Measurements from ENCODE around the gene PAK1IP1. TPM values are rescaled to one million over a fixed set of nuclear protein-coding genes. Genes with fewer than 3 reads are reported as not detected.
A peak's percentile ranks its signal among the peaks of the same experiment; 100 is the strongest.
"Not testable (repeated sequence)": the region's sequence is repeated elsewhere in the genome, so short reads cannot be mapped to it uniquely, and the experiment has no call there.

PAK1IP1 gene
- 35.3 and 37.4 TPM in 2 replicates for total RNA-seq

GRCh38 chr6:10694302-10695085 lies at the start of gene PAK1IP1, which contains the start of gene C6orf52:
PAK1IP1 (plus strand) TSS chr6:10694972; CDS start chr6:10694986, 14 bp downstream.
C6orf52 (minus strand) TSS chr6:10694616; CDS start chr6:10687550, 7,066 bp downstream.
- Mint-ChIP-seq H3K36me3 (ENCODE audit: low read depth) (peaks cover 30% of the 10 kb centered on the region), H3K4me1 (ENCODE audit: low read depth) (peaks cover 49% of the 10 kb centered on the region), H3K27me3 (ENCODE audit: insufficient read depth) (peaks cover 3% of the 10 kb centered on the region), H3K27ac (peak within 1 kb of the TSS; percentile 99), H3K9me3 (no peaks in the 10 kb centered on the region), H3K4me3 (peak within 1 kb of the TSS; percentile 91)
- intact Hi-C loops (cut with micrococcal nuclease): loop anchor here (1.0 to 2.0 kb wide), 11 partner anchors 9 to 399 kb away; partner anchors contain the start of genes MAK, SMIM13, TMEM14B and TMEM14C
- DNase-seq (ENCODE audit: low spot score): peak; percentile 90

- H3K27ac Mint-ChIP-seq: peak overlapping the region; percentile 46
- peak overlapping the region; percentile 62 for H3K4me3 Mint-ChIP-seq
- H3K27me3 Mint-ChIP-seq (ENCODE audit: insufficient read depth): no peaks in the 10 kb centered on the region
- intact Hi-C loops (cut with micrococcal nuclease): loop anchor here (1.0 to 2.0 kb wide), 5 partner anchors 11 to 127 kb away; partner anchors contain the start of genes C6orf52, PAK1IP1 and TMEM14C
- peaks cover 19% of the 10 kb centered on the region for H3K4me1 Mint-ChIP-seq (ENCODE audit: low read depth)
- peaks cover 5% of the 10 kb centered on the region for H3K36me3 Mint-ChIP-seq (ENCODE audit: low read depth)
- DNase-seq (ENCODE audit: low spot score): peak; percentile 43
- H3K9me3 Mint-ChIP-seq: no peaks in the 10 kb centered on the region
These were observed 39.2 kb upstream of the PAK1IP1 start for GRCh38 chr6:10655508-10656055.

GRCh38 chr6:10658910-10659698 lies 35.7 kb upstream of the PAK1IP1 start:
- Mint-ChIP-seq H3K27me3 (ENCODE audit: insufficient read depth) (peaks cover 3% of the 10 kb centered on the region), H3K4me1 (ENCODE audit: low read depth) (peaks cover 19% of the 10 kb centered on the region), H3K9me3 (peaks cover under 1% of the 10 kb centered on the region), H3K27ac (no peak overlapping the region), H3K36me3 (ENCODE audit: low read depth) (peaks cover 3% of the 10 kb centered on the region), H3K4me3 (peak overlapping the region; percentile 37)
- DNase-seq (ENCODE audit: low spot score): no peak
- intact Hi-C loops (cut with micrococcal nuclease): no loop called here

GRCh38 chr6:10659699-10660348 lies 34.9 kb upstream of the PAK1IP1 start:
- H3K4me3 Mint-ChIP-seq: no peak overlapping the region
- intact Hi-C loops (cut with micrococcal nuclease): no loop called here

GRCh38 chr6:10660431-10661191 lies 34.2 kb upstream of the PAK1IP1 start:
- intact Hi-C loops (cut with micrococcal nuclease); H3K4me3 Mint-ChIP-seq; H3K27ac Mint-ChIP-seq; H3K27me3 Mint-ChIP-seq (ENCODE audit: insufficient read depth); H3K36me3 Mint-ChIP-seq (ENCODE audit: low read depth); DNase-seq (ENCODE audit: low spot score): not testable (repeated sequence)
- peaks cover 11% of the 10 kb centered on the region for H3K4me1 Mint-ChIP-seq (ENCODE audit: low read depth)
- H3K9me3 Mint-ChIP-seq: peaks cover 12% of the 10 kb centered on the region

More at GRCh38 chr6:10659699-10660348, 34.9 kb upstream of the PAK1IP1 start:
- Mint-ChIP-seq H3K27ac (no peak overlapping the region), H3K4me1 (ENCODE audit: low read depth) (peaks cover 19% of the 10 kb centered on the region), H3K27me3 (ENCODE audit: insufficient read depth) (peaks cover 3% of the 10 kb centered on the region), H3K36me3 (ENCODE audit: low read depth) (peaks cover 3% of the 10 kb centered on the region), H3K9me3 (peaks cover 8% of the 10 kb centered on the region)
- DNase-seq (ENCODE audit: low spot score): no peak

- H3K9me3 Mint-ChIP-seq: peaks cover 21% of the 10 kb centered on the region
- peaks cover 5% of the 10 kb centered on the region for H3K36me3 Mint-ChIP-seq (ENCODE audit: low read depth)
- no peak overlapping the region for H3K4me3 Mint-ChIP-seq
- no peak overlapping the region for H3K27ac Mint-ChIP-seq
- DNase-seq (ENCODE audit: low spot score): no peak
- peaks cover under 1% of the 10 kb centered on the region for H3K4me1 Mint-ChIP-seq (ENCODE audit: low read depth)
- H3K27me3 Mint-ChIP-seq (ENCODE audit: insufficient read depth): peaks cover 15% of the 10 kb centered on the region
- intact Hi-C loops (cut with micrococcal nuclease): no loop called here
These were observed 32.6 kb upstream of the PAK1IP1 start for GRCh38 chr6:10662207-10662606.

- Mint-ChIP-seq H3K27ac (no peak overlapping the region), H3K36me3 (ENCODE audit: low read depth) (peaks cover 5% of the 10 kb centered on the region), H3K27me3 (ENCODE audit: insufficient read depth) (peaks cover 15% of the 10 kb centered on the region), H3K4me1 (ENCODE audit: low read depth) (peaks cover 4% of the 10 kb centered on the region), H3K9me3 (peaks cover 21% of the 10 kb centered on the region), H3K4me3 (no peak overlapping the region)
- intact Hi-C loops (cut with micrococcal nuclease): no loop called here
- DNase-seq (ENCODE audit: low spot score): no peak
These were observed 32.0 kb upstream of the PAK1IP1 start for GRCh38 chr6:10662742-10663141.

GRCh38 chr6:10665595-10665994 lies 29.2 kb upstream of the PAK1IP1 start:
- H3K36me3 Mint-ChIP-seq (ENCODE audit: low read depth); H3K27ac Mint-ChIP-seq; intact Hi-C loops (cut with micrococcal nuclease): not testable (repeated sequence)

GRCh38 chr6:10668126-10668917 lies 26.4 kb upstream of the PAK1IP1 start:
- peaks cover 15% of the 10 kb centered on the region for H3K27me3 Mint-ChIP-seq (ENCODE audit: insufficient read depth)

More at GRCh38 chr6:10665595-10665994, 29.2 kb upstream of the PAK1IP1 start:
- peaks cover 17% of the 10 kb centered on the region for H3K27me3 Mint-ChIP-seq (ENCODE audit: insufficient read depth)
- H3K4me3 Mint-ChIP-seq; DNase-seq (ENCODE audit: low spot score); H3K4me1 Mint-ChIP-seq (ENCODE audit: low read depth): not testable (repeated sequence)
- peaks cover 21% of the 10 kb centered on the region for H3K9me3 Mint-ChIP-seq

GRCh38 chr6:10676403-10676802 lies 18.4 kb upstream of the PAK1IP1 start:
- Mint-ChIP-seq H3K27ac (no peak overlapping the region), H3K4me3 (no peak overlapping the region), H3K4me1 (ENCODE audit: low read depth) (no peaks in the 10 kb centered on the region), H3K9me3 (peaks cover 4% of the 10 kb centered on the region), H3K36me3 (ENCODE audit: low read depth) (no peaks in the 10 kb centered on the region), H3K27me3 (ENCODE audit: insufficient read depth) (peaks cover 2% of the 10 kb centered on the region)
- intact Hi-C loops (cut with micrococcal nuclease): no loop called here
- no peak for DNase-seq (ENCODE audit: low spot score)

More at GRCh38 chr6:10668126-10668917, 26.4 kb upstream of the PAK1IP1 start:
- H3K4me1 Mint-ChIP-seq (ENCODE audit: low read depth): peaks cover 7% of the 10 kb centered on the region
- H3K36me3 Mint-ChIP-seq (ENCODE audit: low read depth): peaks cover 2% of the 10 kb centered on the region
- no peak overlapping the region for H3K4me3 Mint-ChIP-seq
- H3K27ac Mint-ChIP-seq: peak overlapping the region; percentile 34
- intact Hi-C loops (cut with micrococcal nuclease): no loop called here
- H3K9me3 Mint-ChIP-seq: peaks cover 21% of the 10 kb centered on the region
- DNase-seq (ENCODE audit: low spot score): no peak

- intact Hi-C loops (cut with micrococcal nuclease): no loop called here
- Mint-ChIP-seq H3K4me1 (ENCODE audit: low read depth) (peaks cover 18% of the 10 kb centered on the region), H3K4me3 (no peak overlapping the region), H3K27ac (no peak overlapping the region), H3K27me3 (ENCODE audit: insufficient read depth) (peaks cover 2% of the 10 kb centered on the region), H3K9me3 (peaks cover 4% of the 10 kb centered on the region), H3K36me3 (ENCODE audit: low read depth) (peaks cover 2% of the 10 kb centered on the region)
- no peak for DNase-seq (ENCODE audit: low spot score)
These were observed 16.3 kb upstream of the PAK1IP1 start for GRCh38 chr6:10678456-10678855.
